MCF 10A (cell line): Measurements from ENCODE around the gene TMEM203. TPM values are rescaled to one million over a fixed set of nuclear protein-coding genes. Genes with fewer than 3 reads are reported as not detected.

Source experiments
- BruUV-seq: library from RNA; stranded (reverse); fragments of 400-500 nt; replicated peaks from 2 replicates; lab custom pipeline; 2021; lab: Mats Ljungman, UMichigan
- CTCF ChIA-PET: fragments of 300-600 bp; sonication (Branson Sonifier 250); formaldehyde crosslinking; extraction: SDS; loops from one replicate; lab custom pipeline; 2021; ENCODE audit warnings: antibody characterized with exemption, inconsistent platforms; lab: Yijun Ruan, JAX
- POLR2A ChIA-PET: fragments of 300-600, 350-650 bp; sonication (Branson Sonifier 250); formaldehyde crosslinking; extraction: SDS; loops from one replicate; lab custom pipeline; 2020; ENCODE audit warnings: antibody characterized with exemption, inconsistent platforms; lab: Yijun Ruan, JAX
- DNase-seq: peaks from one replicate; pipeline ENCODE4 v3.0.0-alpha.2; 2018; ENCODE audit not compliant: unreplicated experiment
- H3K27ac Mint-ChIP-seq: one replicate; pipeline ENCODE4 v1.8.0; 2022; ENCODE audit warnings: mild to moderate bottlenecking, low read depth, mixed read lengths; ENCODE audit not compliant: unreplicated experiment
- H3K27me3 Mint-ChIP-seq: one replicate; pipeline ENCODE4 v1.8.0; 2022; ENCODE audit warnings: mixed read lengths; ENCODE audit not compliant: insufficient read depth, unreplicated experiment
- H3K36me3 Mint-ChIP-seq: one replicate; pipeline ENCODE4 v1.8.0; 2022; ENCODE audit warnings: mild to moderate bottlenecking, moderate library complexity, mixed read lengths; ENCODE audit not compliant: insufficient read depth, unreplicated experiment
- H3K4me1 Mint-ChIP-seq: one replicate; pipeline ENCODE4 v1.8.0; 2022; ENCODE audit warnings: mixed read lengths; ENCODE audit not compliant: insufficient read depth, unreplicated experiment
- H3K4me3 Mint-ChIP-seq: one replicate; pipeline ENCODE4 v1.8.0; 2022; ENCODE audit warnings: mild to moderate bottlenecking, moderate library complexity, mixed read lengths; ENCODE audit not compliant: unreplicated experiment
- H3K9me3 Mint-ChIP-seq: one replicate; pipeline ENCODE4 v1.8.0; 2022; ENCODE audit warnings: mixed read lengths; ENCODE audit not compliant: unreplicated experiment
- intact Hi-C: fragments of 100-400 bp; cut with micrococcal nuclease; formaldehyde crosslinking; loops from 2 replicates; pipeline ENCODE4 v1.14.1; 2022
- total RNA-seq: library from RNA; stranded (reverse); gene quantifications from 2 replicates; pipeline ENCODE4 v1.2.3, GENCODE V29; 2022
- TF ChIP-seq, protein P1 (sequence below): fragments of 200-600 bp; IDR thresholded peaks from one replicate; pipeline ENCODE4 v1.8.0; 2022; ENCODE audit warnings: antibody characterized with exemption, mild to moderate bottlenecking; ENCODE audit not compliant: unreplicated experiment

The TMEM203 gene
- total RNA-seq, 1 experiment from 2014 or later, result 31.4 TPM

DNA sequence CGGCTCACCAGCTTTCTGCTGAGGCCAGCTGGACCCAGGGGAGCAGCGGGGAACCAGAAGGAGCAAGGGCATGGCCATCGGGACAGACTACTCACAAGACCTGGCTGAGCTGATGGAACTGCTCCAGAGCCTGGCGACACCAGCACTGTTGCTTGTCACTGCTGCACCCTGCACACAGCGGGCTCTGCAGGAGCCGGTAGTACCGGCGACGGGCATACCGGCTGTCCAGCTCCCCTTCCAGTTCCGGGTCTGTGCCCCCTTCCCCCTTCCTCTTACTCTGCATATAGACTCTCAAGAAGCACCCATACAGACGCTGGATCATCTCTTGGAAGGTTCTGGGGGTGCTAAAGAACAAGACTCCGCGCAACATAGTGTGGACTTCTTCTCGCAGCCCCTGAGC lies 18.1 kb downstream of the TMEM203 start:
- peak overlapping the region; percentile 95 for H3K27ac Mint-ChIP-seq
- no TSS peak for BruUV-seq
- ChIA-PET CTCF (interaction anchor here (1.1 to 2.4 kb wide), 3 partner anchors 18 to 65 kb away, joined by 3 to 9 read pairs (median 3); partner anchors contain the start of genes NDOR1 and TMEM203), POLR2A (interaction anchor here (0.6 to 3.7 kb wide), 15 partner anchors 11 to 125 kb away, joined by 3 to 57 read pairs (median 7); partner anchors contain the start of genes CYSRT1, GRIN1, MAN1B1 and NDOR1)
- H3K9me3 Mint-ChIP-seq, result no peaks in the 10 kb centered on the region
- TF ChIP-seq, protein P1, sequence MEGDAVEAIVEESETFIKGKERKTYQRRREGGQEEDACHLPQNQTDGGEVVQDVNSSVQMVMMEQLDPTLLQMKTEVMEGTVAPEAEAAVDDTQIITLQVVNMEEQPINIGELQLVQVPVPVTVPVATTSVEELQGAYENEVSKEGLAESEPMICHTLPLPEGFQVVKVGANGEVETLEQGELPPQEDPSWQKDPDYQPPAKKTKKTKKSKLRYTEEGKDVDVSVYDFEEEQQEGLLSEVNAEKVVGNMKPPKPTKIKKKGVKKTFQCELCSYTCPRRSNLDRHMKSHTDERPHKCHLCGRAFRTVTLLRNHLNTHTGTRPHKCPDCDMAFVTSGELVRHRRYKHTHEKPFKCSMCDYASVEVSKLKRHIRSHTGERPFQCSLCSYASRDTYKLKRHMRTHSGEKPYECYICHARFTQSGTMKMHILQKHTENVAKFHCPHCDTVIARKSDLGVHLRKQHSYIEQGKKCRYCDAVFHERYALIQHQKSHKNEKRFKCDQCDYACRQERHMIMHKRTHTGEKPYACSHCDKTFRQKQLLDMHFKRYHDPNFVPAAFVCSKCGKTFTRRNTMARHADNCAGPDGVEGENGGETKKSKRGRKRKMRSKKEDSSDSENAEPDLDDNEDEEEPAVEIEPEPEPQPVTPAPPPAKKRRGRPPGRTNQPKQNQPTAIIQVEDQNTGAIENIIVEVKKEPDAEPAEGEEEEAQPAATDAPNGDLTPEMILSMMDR, result no peak
- H3K27me3 Mint-ChIP-seq, result no peaks in the 10 kb centered on the region
- peak overlapping the region; percentile 94 for H3K4me3 Mint-ChIP-seq
- intact Hi-C loops, result no loop called here
- H3K36me3 Mint-ChIP-seq, result peaks cover 31% of the 10 kb centered on the region
- DNase-seq, result no peak
- peaks cover 10% of the 10 kb centered on the region for H3K4me1 Mint-ChIP-seq

DNA sequence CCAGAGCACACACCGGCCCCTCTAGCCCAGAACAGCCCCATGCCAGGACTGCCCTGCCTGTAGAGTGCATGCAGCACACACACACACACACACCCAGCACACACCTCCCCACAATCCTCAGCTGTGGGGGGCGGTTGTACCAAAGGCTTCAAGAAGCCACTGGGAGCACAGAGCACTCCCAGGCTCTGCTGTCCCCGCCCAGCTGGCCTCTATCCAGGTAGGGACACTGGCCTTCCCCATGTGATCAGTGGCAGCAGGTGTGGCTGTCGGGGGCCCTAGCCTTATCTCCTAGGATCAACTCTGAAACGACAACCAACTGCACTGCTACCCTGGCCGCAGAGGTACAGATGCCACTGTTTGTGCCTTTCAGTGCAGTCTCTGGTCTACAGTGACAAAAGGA lies 19.1 kb downstream of the TMEM203 start:
- ChIA-PET CTCF (interaction anchor here (0.5 kb wide), 1 partner anchor 51 kb away, joined by 3 read pairs; no protein-coding TSS in a partner anchor), POLR2A (interaction anchor here (3.7 kb wide), 1 partner anchor 56 kb away, joined by 41 read pairs; no protein-coding TSS in a partner anchor)
- Mint-ChIP-seq H3K27ac (no peak overlapping the region), H3K4me3 (peak overlapping the region; percentile 94), H3K4me1 (peaks cover 10% of the 10 kb centered on the region), H3K27me3 (no peaks in the 10 kb centered on the region), H3K9me3 (no peaks in the 10 kb centered on the region), H3K36me3 (peaks cover 34% of the 10 kb centered on the region)
- no peak for DNase-seq
- intact Hi-C loops, result no loop called here
- BruUV-seq, result no TSS peak
- TF ChIP-seq, protein P1, result no peak

DNA sequence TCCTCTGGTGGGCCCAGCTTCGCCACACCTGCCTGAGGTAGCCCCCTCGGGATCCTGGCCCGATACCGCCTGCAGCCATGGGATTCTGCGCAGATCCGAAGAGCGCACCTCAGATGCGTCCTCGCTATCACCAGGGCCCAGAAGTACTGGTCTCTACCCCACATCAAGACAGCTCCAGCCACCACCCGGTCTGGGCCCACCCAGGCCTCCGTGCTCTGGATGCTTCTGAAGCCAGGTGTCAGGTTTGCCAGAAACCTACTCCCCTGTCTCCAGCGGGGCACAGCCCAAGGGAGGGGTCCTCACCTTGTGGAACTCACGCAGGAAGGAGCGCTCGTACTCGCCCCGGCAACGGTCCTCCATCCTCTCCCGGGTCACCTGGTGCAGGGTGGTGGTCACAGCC lies 19.5 kb downstream of the TMEM203 start:
- ChIA-PET POLR2A (no interaction called here), CTCF (no interaction called here)
- TF ChIP-seq, protein P1, result no peak
- Mint-ChIP-seq H3K9me3 (no peaks in the 10 kb centered on the region), H3K4me3 (no peak overlapping the region), H3K36me3 (peaks cover 31% of the 10 kb centered on the region), H3K4me1 (peaks cover 10% of the 10 kb centered on the region), H3K27ac (no peak overlapping the region), H3K27me3 (no peaks in the 10 kb centered on the region)
- BruUV-seq, result no TSS peak
- no peak for DNase-seq
- intact Hi-C loops, result no loop called here

DNA sequence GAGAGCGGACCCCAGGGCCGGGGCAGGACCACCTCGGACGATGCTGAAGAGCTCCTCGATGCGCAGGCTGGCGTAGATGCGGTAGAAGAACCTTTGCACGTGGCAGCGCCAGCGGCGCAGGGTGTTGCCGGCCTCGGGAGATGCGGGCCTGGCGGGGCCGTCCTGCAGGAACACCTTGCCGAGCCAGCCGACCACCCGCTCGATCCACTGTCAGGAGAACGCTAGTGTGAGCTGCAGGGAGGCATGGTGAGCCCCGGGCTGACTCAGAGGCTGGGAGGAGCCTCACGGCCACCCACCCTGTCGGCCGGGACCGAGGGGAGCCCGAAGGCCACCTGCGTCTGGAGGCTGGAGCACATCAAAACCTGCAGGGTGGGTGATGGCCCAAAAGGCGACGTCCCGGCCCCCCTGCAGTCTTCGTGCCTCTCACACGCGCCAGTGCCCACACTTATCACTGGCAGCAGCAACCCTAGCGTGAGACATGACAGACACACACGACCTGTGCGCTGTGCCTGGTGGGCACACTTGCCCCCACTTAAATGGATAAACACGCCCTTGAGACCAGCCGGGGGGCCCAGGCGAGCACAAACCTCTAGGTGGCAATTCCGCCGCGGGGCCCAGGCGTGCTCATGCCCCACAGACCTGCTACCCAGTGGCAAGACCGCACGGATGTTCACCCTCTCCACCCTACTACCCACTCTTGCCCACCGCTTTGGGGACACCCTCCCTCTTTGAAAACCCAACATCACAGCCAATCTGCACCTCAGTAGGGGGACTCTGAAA lies 20.4 kb downstream of the TMEM203 start:
- H3K9me3 Mint-ChIP-seq, result no peaks in the 10 kb centered on the region

More for the DNA sequence above, 20.4 kb downstream of the TMEM203 start:
- TF ChIP-seq, protein P1, result no peak
- no TSS peak for BruUV-seq
- H3K4me1 Mint-ChIP-seq, result peaks cover 10% of the 10 kb centered on the region
- POLR2A ChIA-PET, result no interaction called here
- H3K4me3 Mint-ChIP-seq, result no peak overlapping the region
- H3K27me3 Mint-ChIP-seq, result no peaks in the 10 kb centered on the region
- intact Hi-C loops, result no loop called here
- CTCF ChIA-PET, result interaction anchor here (0.6 kb wide), 1 partner anchor 121 kb away, joined by 5 read pairs; no protein-coding TSS in a partner anchor
- no peak overlapping the region for H3K27ac Mint-ChIP-seq
- no peak for DNase-seq
- H3K36me3 Mint-ChIP-seq, result peaks cover 26% of the 10 kb centered on the region
